Right renal cortex interstitium (tissue), 3 donors: ENCODE measurements around the gene HOXB9. TPM values are rescaled to one million over a fixed set of nuclear protein-coding genes. Genes with fewer than 3 reads are reported as not detected.

ENCODE experiments used
- DNase-seq, 3 donors: peaks; one replicate each; pipeline ENCODE4 v3.0.0-alpha.2; 2013; ENCODE audit warnings: low read depth in 3 of 3, low spot score in 2 of 3
- polyA plus RNA-seq, 3 donors: library from polyadenylated mRNA; unstranded; fragments of 120-200 nt; gene quantifications; one replicate each; pipeline ENCODE4 v1.2.1, GENCODE V29; 2013; ENCODE audit not compliant: insufficient read length in 3 of 3

The HOXB9 gene
- polyA plus RNA-seq, 3 donors, result 51.5 to 70.6 (median 68.4) TPM

DNA sequence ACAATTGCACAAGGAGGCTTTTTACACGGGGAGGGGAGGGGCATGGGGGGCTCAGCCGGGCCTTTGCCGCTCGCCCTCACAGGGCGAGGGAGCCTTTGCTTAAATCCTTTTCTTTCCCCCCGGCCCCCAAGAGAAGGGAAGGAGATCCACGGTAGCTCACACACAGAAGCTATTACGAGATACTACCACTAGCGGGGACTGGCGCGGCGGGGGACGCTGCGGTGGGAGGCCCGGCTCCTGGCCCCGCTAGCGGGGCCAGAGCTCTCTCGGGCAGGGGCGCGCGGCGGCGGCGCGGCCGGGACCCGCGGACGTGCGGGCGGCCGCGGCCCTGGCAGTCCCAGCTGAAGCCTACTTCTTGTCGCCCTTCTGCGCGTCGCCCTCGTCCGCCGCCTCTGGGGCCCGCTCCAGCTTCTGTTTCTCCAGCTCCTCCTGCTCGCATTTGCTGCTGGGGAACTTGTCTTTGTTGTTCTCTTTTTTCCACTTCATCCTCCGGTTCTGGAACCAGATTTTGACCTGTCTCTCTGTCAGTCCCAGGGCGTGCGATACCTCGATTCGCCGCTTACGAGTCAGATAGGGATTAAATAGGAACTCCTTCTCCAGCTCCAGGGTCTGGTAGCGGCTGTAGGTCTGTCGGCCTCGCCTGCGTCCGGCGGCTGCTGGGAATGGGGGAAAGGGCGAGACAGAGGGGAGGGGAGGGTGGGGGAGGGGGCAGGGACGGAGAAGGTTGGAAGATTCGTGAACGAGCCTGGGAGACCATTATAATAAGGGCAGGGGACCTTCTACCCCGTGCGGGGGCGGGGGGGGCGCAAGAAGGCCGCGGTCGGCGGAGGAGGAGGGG lies 13.1 kb downstream of the HOXB9 start:
- no peak for DNase-seq

DNA sequence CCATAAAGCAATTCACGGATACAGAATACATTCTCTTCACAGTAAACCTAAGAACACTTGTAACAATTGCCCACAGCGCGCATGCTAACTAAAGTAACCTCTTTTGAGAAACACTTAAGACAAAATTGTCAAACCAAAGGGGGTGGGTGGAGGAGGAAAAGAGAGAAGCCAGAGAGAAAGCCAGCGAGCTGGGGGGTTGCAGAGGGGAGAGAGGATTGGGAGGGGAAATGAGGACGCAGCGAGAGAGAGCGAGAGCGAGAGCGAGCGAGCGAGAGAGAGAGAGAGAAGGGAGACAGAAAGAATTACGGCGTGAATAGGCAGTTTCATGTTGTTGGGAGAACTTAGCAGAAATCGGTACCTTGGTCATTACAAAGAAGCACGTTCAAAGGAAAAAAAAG lies 13.7 kb downstream of the HOXB9 start:
- DNase-seq, result no peak

GRCh38 chr17:48611681-48612455 lies 14.3 kb downstream of the HOXB9 start:
- no peak for DNase-seq

DNA sequence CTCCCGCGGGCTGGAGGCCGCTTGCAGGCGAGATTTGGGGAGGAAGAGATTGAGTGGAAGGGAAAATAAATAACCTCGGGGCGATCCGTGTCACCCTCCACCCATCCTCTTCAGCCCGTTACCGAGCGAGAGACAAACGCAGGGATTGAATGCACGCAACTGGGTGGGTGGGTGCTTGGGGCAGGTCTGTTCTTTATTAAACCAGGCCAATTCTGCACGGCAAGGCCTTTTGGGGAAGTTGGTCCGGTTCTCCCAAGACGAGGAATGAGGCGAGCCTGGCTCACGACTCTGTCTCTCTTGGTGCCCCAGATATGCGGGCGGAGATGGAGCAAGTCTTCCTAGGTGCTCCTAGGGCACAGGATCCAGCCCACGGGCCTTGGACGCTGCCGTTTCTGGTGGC lies 14.9 kb downstream of the HOXB9 start:
- no peak for DNase-seq

GRCh38 chr17:48610282-48611211 lies 15.6 kb downstream of the HOXB9 start, which contains the start of gene HOXB7:
Gene HOXB7 (minus strand): TSS chr17:48611017. CDS start chr17:48610918, 99 bp downstream.
- no peak for DNase-seq

- no peak for DNase-seq
Observed at GRCh38 chr17:48609759-48610281, 16.3 kb downstream of the HOXB9 start.

GRCh38 chr17:48609033-48609432 lies 17.1 kb downstream of the HOXB9 start:
- DNase-seq, result no peak

DNA sequence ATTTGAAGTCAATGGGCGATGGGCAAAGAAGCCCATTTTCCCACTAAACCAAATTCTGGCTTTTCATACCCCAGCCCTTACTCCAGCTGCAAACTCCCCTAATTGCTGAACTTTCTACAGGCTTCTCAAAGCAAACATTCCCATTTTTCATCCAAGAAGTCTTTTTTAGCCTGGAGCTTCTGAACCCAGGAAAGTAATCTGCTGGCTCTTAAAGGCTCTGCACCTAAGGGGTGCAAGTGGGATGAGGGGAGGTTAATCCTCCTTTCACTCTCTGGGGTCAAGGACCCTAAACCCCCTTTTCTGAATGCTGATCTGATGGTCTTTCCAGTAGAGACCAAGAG lies 17.7 kb downstream of the HOXB9 start:
- no peak for DNase-seq

DNA sequence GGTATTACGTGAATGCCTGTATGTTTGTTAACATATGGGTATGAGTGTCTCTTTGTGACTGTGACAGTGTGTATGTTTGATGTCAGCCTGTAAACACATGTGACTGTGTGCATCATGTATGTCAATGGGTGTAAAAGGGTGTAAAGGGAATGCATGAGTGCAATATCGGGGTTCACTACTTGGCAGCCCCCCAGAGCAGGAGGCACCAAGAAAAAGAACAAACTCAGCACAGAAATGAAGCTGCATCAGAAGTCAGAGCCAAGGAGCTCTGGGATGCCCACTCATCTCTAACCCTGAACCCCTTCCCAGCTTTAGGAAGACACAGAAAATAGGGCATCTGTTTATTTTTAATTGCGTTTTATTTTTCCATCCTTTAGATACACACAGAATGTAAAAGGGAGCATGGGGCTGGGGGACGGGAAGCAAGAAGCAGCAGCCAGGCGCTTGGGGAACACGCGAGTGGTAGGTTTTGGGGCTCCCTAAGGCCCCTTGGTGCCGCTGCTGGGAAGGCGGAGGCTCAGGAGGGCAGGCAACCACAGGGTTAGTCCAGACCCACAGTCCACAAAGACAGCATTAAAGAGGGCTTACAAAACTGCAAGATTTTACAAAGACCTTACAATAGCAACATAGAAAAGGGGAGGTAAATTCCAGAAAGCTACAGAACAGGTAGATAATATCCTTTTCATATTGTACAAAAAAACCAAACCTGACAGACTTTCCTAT lies 19.1 kb downstream of the HOXB9 start:
- no peak for DNase-seq

DNA sequence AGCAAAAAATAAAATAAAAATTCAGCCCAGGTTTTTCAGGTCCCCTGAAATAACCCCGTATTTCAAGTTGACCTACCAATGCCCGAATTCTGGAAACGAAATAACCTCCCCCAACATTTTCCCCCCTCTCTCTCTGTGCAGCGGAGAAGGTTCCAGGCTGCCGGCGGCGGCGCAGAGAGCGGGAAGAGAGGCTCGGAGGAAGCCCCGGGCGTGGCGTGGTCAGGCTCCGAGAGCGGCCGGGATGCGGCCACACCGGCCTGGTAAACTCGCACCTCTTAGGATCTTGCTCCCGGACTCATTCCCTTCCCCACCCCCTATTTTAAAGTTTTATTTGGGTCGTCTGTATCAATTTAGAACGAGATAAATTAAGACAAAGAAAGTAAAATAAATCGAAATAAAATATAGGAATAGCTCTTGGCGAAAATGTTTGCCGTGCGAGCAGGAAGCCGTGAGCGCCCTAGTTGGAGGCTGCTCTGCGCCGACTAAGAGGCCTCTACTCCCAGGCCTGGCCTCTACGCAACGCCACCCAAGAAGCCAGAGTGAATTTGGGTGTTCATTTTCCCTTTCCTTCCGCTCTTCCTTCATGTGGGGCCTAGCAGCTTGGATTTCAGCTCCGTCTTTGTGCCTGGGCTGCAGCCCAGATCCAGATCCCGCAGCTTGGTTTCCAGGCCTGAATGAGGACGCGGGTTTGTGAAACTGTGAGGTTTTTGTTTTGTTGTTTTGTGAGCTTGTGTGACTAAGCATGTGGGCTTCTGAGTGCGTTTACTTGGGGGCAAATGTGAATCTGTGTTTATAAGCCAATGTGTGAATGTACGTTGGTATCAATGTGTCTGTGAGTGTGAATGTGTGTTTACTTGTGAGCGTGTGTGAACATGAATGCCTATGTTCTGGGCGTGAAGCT lies 19.9 kb downstream of the HOXB9 start:
- DNase-seq, result no peak

GRCh38 chr17:48605409-48605919 lies 20.7 kb downstream of the HOXB9 start:
- no peak for DNase-seq

- DNase-seq, result no peak
Observed at GRCh38 chr17:48604770-48605329, 21.3 kb downstream of the HOXB9 start, which contains the start of gene HOXB6. Gene HOXB6 (minus strand): TSS chr17:48604986. CDS start chr17:48598150, 6,836 bp downstream.

DNA sequence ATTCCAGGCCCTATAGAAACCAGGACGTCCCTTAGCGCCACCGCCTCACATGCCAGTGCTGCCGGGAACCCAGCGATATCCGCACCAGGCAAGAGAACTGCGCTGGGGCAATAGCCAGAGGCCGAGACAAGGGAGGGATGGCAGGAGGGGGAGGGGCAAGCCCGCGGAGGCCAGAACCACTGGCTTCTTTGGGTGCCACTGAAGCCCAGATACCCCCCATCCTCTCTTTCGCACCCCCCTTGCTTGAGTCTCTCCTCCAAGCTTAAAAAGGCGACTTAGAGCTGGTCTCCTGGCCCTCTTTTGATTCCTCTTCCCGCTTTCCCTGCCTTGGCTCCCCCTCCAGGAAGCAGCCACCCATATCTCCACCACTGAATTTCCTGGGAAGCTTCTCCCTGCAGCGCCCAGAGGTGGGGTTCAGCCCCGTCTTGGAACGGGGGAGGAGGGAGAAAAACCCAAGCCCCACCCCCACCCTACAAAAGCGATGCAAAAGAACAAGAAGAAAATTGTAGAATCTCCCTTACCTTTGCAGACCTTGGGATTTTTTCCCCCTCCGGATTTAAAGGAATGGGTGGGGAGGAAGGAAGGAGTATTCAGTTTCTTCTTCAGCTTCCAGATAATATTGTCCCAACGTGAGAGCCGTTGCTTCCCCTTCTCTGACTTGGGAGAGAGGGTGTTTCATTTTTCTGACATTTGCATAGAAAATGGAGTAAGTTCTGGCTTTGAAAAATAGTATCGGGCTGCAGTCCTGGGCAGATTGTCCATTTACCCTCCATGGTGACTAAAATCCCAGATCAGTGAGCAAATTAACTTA lies 22.0 kb downstream of the HOXB9 start:
- DNase-seq, result no peak

DNA sequence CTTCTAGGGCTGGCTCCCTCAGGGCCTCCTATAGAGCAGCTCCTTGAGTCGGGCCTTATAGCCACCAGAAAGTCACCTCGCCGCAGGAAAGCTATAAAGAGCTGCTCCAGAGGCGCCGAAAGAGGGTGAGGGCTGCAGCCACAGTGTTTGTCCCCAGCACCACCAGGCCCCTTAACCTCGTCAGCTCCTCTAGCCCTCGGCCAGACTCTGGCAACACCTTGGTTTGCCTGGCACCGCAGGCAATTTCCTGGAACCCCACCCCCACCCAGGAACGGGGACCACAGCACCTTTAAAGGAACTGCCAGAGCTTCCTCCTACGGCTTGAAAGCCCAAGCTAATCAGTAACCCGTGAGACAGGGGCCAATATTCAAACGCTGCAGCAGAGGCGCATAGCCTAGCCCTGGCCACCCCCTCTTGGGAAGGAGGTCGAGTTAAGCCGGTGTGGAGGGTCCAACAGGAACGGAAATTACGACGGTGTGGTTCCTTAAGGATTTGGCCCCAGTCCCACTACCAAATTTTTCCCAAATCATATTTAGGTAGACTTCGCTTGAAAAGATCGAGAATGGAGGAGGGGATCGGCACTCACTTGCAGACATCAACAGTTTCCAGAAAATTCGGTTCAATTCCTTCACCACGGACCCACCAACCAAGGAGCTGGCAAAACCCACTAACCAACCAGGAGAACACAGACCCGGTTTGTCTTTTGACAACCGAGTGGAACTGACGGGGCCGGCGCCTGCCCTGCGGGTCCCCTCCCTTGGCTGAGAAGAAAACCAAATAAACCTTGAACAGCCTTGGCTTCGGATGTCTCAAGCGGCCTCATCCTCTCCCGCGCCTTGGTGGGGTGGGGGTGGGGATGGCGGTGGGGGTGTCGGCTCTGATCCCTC lies 24.4 kb downstream of the HOXB9 start:
- DNase-seq, result no peak

DNA sequence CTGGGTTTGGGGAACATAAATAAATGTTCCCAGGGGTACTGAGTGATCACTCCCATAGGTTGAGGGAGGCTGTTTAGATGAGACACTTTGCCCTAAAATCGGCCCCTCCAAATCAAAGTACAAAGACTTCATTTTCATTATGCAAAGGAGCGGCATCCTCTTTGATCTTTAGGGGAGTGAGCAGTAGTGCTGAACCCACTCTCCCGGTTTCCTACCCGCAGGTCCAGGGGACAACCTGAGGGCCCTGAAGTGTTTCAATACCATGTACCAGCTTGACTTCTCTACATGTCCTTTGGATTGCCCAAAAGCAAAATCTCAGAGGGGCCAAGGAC lies 25.0 kb downstream of the HOXB9 start:
- no peak for DNase-seq

GRCh38 chr17:48600244-48601098 lies 25.7 kb downstream of the HOXB9 start:
- DNase-seq, result no peak
